ENCODE results near the gene ZNF366. TPM values are rescaled to one million over a fixed set of nuclear protein-coding genes. Genes with fewer than 3 reads are reported as not detected.
A peak's percentile ranks its signal among the peaks of the same experiment; 100 is the strongest.

The ZNF366 gene
- total and polyA plus RNA-seq, 2 experiments from 2014 or later, result 2.5 TPM; not detected in 1

DNA sequence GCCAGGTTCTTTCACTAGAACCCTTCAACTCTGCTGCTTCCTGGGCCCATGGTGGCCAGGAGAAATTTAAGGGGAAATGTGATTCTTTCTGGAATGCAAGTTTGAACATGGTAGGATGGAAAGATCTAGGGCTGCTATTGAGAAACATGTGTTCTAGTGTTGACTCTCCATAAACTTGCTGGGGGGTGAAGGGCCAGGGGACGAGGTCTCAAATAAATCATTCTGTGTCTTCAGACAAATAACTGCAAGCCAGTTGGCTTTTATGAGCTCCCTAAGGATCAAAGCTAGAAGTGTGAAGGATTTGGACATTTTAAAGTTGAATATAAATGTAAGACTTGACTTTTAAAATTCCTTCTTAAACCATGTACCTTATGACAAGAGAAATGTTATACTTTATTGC is 78.5 kb downstream of the ZNF366 start:
- 39% methylated on average over 1 of the region's 1 CpG for WGBS (ENCODE audit: low lambda C conversion rate, missing lambda C conversion rate)
- H3K4me3 ChIP-seq, result no peak overlapping the region
- H3K36me3 ChIP-seq (replicated peaks; ENCODE audit: insufficient read depth, low read depth), result no peaks in the 10 kb centered on the region
- peak overlapping the region; percentile 39 for H3K27ac ChIP-seq
- TF ChIP-seq, protein P1, sequence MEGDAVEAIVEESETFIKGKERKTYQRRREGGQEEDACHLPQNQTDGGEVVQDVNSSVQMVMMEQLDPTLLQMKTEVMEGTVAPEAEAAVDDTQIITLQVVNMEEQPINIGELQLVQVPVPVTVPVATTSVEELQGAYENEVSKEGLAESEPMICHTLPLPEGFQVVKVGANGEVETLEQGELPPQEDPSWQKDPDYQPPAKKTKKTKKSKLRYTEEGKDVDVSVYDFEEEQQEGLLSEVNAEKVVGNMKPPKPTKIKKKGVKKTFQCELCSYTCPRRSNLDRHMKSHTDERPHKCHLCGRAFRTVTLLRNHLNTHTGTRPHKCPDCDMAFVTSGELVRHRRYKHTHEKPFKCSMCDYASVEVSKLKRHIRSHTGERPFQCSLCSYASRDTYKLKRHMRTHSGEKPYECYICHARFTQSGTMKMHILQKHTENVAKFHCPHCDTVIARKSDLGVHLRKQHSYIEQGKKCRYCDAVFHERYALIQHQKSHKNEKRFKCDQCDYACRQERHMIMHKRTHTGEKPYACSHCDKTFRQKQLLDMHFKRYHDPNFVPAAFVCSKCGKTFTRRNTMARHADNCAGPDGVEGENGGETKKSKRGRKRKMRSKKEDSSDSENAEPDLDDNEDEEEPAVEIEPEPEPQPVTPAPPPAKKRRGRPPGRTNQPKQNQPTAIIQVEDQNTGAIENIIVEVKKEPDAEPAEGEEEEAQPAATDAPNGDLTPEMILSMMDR (IDR thresholded peaks at IDR 0.05; ENCODE audit: poor library complexity), result no peak
- TF ChIP-seq EZH2 (IDR thresholded peaks at IDR 0.05; ENCODE audit: borderline replicate concordance) (no peak), EZH2phosphoT487 (IDR thresholded peaks at IDR 0.05; ENCODE audit: low read depth, severe bottlenecking, unreplicated experiment) (no peak)
- no peaks in the 10 kb centered on the region for H3K9me2 ChIP-seq (replicated peaks; ENCODE audit: insufficient read depth)
- H3K79me2 ChIP-seq, result no peaks in the 10 kb centered on the region
- peaks cover 19% of the 10 kb centered on the region for H3K4me1 ChIP-seq (ENCODE audit: insufficient read depth)
- H3K4me2 ChIP-seq, result no peak overlapping the region
- H4K20me1 ChIP-seq (ENCODE audit: insufficient read depth, poor library complexity, severe bottlenecking), result no peaks in the 10 kb centered on the region
- no peaks in the 10 kb centered on the region for H3K27me3 ChIP-seq
- H3K9me3 ChIP-seq (ENCODE audit: low read depth), result no peaks in the 10 kb centered on the region
- H2AFZ ChIP-seq, result no peak overlapping the region
- DNase-seq (ENCODE audit: low spot score), result no peak

DNA sequence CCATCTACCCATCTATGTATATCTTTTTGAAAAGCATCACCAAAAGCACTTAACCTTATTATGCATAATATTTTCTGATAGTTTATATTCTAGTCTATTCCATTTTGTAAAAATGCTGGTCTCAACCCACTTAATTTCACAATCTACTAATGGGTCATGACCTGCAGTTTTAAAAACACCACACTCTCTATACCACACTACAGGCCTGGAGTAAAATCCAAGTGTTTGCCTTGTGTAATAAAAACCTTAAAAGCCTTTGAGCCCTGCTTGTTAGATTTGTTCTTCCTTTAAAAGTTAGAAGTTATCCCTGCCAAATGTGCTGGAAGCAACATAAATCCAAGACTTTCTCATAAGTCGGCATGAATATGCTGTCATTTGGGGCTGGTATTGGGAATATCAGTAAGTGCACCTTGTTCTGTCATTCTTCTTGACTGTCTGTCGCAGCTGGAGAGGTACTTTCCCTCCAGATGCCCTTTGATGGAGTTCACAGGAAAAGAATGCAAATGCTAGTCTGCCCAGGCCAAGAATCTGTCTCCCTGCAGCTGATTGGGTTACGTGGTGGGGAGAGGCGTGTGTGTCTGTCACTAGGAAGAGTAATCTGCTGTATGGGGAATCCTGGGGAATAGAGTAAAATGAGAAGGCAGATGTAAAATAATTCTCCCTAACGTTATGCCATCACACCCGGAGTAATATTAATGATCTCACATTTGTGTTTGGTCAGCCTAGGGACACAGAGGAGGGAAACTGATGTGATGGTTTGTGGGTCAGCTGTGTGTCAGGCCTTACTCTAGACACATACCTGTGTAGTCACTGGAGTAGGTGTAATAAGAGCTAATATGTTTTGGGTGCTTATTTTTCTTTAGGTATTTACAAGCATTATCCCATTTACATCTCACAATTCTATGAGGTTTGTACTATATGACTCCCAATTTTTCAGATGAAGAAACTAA is 79.4 kb downstream of the ZNF366 start:
- Histone ChIP-seq H4K20me1 (ENCODE audit: insufficient read depth, poor library complexity, severe bottlenecking) (no peaks in the 10 kb centered on the region), H3K4me2 (no peak overlapping the region), H3K79me2 (no peaks in the 10 kb centered on the region), H3K4me1 (ENCODE audit: insufficient read depth) (peaks cover 14% of the 10 kb centered on the region), H3K4me3 (no peak overlapping the region), H3K9me2 (replicated peaks; ENCODE audit: insufficient read depth) (no peaks in the 10 kb centered on the region), H3K9me3 (ENCODE audit: low read depth) (no peaks in the 10 kb centered on the region), H2AFZ (no peak overlapping the region), H3K27ac (peak overlapping the region; percentile 39), H3K27me3 (no peaks in the 10 kb centered on the region), H3K36me3 (replicated peaks; ENCODE audit: insufficient read depth, low read depth) (no peaks in the 10 kb centered on the region)
- DNase-seq (ENCODE audit: low spot score), result peak; percentile 30
- 48% methylated on average over 6 of the region's 6 CpGs for WGBS (ENCODE audit: low lambda C conversion rate, missing lambda C conversion rate)
- TF ChIP-seq EZH2phosphoT487 (IDR thresholded peaks at IDR 0.05; ENCODE audit: low read depth, severe bottlenecking, unreplicated experiment), result no peak
- TF ChIP-seq, protein P1 (IDR thresholded peaks at IDR 0.05; ENCODE audit: poor library complexity), result no peak
- no peak for TF ChIP-seq EZH2 (IDR thresholded peaks at IDR 0.05; ENCODE audit: borderline replicate concordance)

DNA sequence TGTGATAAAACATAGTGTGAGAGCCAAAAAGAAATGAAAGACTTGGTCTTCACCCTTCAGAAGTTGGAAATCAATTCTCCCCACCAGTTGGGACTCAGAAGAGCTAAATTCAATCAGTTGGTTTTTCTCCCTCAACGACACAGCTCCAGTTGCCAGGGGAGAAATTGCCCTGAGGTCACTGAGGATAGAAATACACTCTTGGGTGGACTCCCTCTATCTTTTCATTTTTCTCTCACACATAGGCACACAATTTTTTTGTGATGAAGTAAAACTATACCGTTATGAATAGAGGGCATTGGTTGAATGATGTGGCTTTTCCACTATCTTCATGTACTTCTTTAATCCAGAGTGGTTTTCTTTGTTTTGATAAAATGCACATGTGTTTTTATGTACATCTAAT is 80.2 kb downstream of the ZNF366 start:
- Histone ChIP-seq H3K27ac (no peak overlapping the region), H3K9me3 (ENCODE audit: low read depth) (no peaks in the 10 kb centered on the region), H3K27me3 (no peaks in the 10 kb centered on the region), H4K20me1 (ENCODE audit: insufficient read depth, poor library complexity, severe bottlenecking) (no peaks in the 10 kb centered on the region), H3K79me2 (no peaks in the 10 kb centered on the region), H2AFZ (no peak overlapping the region), H3K4me1 (ENCODE audit: insufficient read depth) (peaks cover 14% of the 10 kb centered on the region), H3K4me2 (no peak overlapping the region), H3K36me3 (replicated peaks; ENCODE audit: insufficient read depth, low read depth) (no peaks in the 10 kb centered on the region), H3K9me2 (replicated peaks; ENCODE audit: insufficient read depth) (no peaks in the 10 kb centered on the region), H3K4me3 (no peak overlapping the region)
- WGBS (ENCODE audit: low lambda C conversion rate, missing lambda C conversion rate), result 53% methylated on average over 2 of the region's 2 CpGs
- no peak for TF ChIP-seq EZH2 (IDR thresholded peaks at IDR 0.05; ENCODE audit: borderline replicate concordance)
- DNase-seq (ENCODE audit: low spot score), result no peak

- no peak overlapping the region for H3K4me3 ChIP-seq
- no peaks in the 10 kb centered on the region for H3K9me3 ChIP-seq (ENCODE audit: low read depth)
- TF ChIP-seq EZH2phosphoT487 (IDR thresholded peaks at IDR 0.05; ENCODE audit: low read depth, severe bottlenecking, unreplicated experiment), result no peak
- H3K4me2 ChIP-seq, result no peak overlapping the region
- no peaks in the 10 kb centered on the region for H4K20me1 ChIP-seq (ENCODE audit: insufficient read depth, poor library complexity, severe bottlenecking)
- H3K79me2 ChIP-seq, result no peaks in the 10 kb centered on the region
- H3K36me3 ChIP-seq (replicated peaks; ENCODE audit: insufficient read depth, low read depth), result no peaks in the 10 kb centered on the region
- no peaks in the 10 kb centered on the region for H3K9me2 ChIP-seq (replicated peaks; ENCODE audit: insufficient read depth)
- no peak overlapping the region for H2AFZ ChIP-seq
- no peaks in the 10 kb centered on the region for H3K27me3 ChIP-seq
- H3K4me1 ChIP-seq (ENCODE audit: insufficient read depth), result peaks cover 14% of the 10 kb centered on the region
- no peak overlapping the region for H3K27ac ChIP-seq
- DNase-seq (ENCODE audit: low spot score), result no peak
Observed at GRCh38 chr5:72426019-72426418, 81.2 kb downstream of the ZNF366 start.
